Right ventricle myocardium superior (tissue), 1 donor: Measurements from ENCODE around the gene COQ3. TPM values are rescaled to one million over a fixed set of nuclear protein-coding genes. Genes with fewer than 3 reads are reported as not detected.

Experiments used
- ATAC-seq: fragments of 200-7000 bp; cut with Tn5 transposase; one replicate; pipeline ENCODE4 v1.9.1; 2020; ENCODE audit warnings: mild to moderate bottlenecking; ENCODE audit not compliant: poor library complexity
- DNase-seq: peaks from one replicate; pipeline ENCODE4 v3.0.0-alpha.2; 2020
- intact Hi-C: fragments of 100-400 bp; cut with DNase I; formaldehyde crosslinking; loops from one replicate; pipeline ENCODE4 v1.11.2; 2022
- total RNA-seq: library from RNA; stranded (reverse); fragmentation: NEBNext Ultra II Directional; extraction: Animal tissue kit (Norgen Biotek cat#: 25700); gene quantifications from one replicate; pipeline ENCODE4 v1.2.1, GENCODE V29; 2021
- donor health status: DM: no; HTN: yes; CAD: no; lungs with severe emphysema.

The COQ3 gene
- total RNA-seq, 1 donor from 2014 or later = 39.7 TPM

DNA sequence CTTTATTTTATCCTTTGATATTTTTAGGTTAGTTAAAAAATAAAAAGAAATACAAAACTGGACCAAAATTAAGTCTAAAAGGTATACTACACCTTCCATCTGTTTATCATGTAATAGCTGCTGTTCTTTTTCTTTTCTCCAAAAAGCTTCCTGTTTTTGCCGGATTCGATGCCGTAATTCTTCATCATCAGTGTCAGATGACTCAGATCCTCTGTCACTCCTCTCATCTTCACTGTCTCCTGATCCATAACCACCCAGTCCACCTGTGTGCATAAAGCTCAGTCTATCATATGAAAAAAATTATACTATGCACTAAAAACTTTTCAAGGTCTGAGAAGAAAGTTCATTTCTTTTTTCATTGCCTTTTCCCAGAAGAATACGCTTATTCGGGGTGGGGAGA, 8.5 kb upstream of the COQ3 start:
- DNase-seq (no peak), ATAC-seq (no peak)
- intact Hi-C loops = no loop called here

DNA sequence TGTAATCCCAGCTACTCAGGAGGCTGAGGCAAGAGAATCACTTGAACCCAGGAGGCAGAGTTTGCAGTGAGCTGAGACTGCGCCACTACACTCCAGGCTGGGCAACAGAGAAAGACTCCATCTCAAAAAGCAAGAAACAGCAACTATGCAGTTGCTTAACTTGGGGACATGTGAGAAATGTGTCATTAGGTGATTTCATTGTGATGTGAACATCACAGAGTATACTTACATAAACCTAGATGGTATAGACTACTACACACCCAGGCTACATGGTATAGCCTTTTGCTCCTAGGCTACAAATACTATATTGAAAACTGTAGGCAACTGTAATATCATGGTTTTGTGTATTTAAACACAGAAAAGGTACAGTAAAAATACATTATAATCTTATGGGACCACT, 3.3 kb upstream of the COQ3 start:
- intact Hi-C loops = no loop called here
- DNase-seq (no peak), ATAC-seq (no peak)

DNA sequence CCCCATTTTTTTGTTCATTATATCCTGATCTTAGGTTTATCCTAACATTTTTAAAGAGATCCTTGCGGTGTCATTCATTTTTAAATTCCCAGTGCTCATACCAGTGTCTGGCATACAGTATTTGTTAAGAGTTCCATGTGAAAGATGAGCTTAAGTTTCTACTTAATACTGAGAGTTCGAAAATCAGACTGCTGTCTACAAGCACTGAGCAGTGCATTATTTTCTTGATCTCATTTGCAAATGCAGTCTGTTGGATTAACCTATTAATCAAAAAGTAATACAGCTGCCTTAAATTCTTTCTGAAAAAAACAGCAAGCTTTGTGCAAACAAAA, 663 bp downstream of the COQ3 start:
- intact Hi-C loops = no loop called here
- DNase-seq (no peak), ATAC-seq (peak; percentile 7)

DNA sequence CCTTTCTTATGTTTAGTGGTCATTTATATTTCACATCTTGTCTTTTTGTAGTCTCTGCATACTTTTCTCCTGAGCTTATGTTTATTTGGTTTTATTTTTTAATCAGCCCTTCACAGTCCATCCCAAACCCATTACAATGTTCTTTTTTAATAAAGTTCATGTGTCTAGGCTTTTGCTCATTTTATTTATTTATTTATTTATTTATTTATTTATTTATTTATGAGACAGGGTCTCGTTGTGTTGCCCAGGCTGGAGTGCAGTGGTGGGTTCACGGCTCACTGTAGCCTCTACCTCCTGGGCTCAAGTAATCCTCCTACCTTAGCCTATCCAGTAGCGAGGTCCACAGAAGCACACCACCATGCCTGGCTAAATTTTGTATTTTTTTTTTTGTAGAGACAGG, 3.1 kb downstream of the COQ3 start:
- DNase-seq (no peak), ATAC-seq (no peak)
- intact Hi-C loops = no loop called here

DNA sequence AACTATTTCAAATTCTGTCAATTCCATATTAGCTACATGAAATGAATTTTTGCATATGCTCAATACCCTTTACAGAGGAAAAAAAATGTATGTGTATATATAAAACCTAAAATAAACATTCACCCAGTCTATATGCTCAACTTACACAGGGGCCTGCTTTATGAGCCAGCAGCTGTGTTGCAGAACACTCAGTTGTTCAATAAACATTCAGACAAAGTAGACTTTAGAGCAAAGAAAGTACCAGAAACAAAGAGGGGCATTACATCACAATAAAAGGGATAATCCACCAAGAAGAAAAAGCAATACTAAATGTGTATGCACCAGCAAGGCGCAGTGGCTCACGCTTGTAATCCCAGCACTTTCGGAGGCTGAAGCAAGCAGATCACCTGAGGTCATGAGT, 9.5 kb downstream of the COQ3 start:
- ATAC-seq = no peak
- intact Hi-C loops = no loop called here
- DNase-seq = no peak

- DNase-seq (no peak), ATAC-seq (no peak)
- intact Hi-C loops = no loop called here
These were observed 15.4 kb downstream of the COQ3 start for GRCh38 chr6:99378636-99379035.

GRCh38 chr6:99369533-99369932, 24.5 kb downstream of the COQ3 start:
- DNase-seq (no peak), ATAC-seq (no peak)
- intact Hi-C loops = no loop called here

GRCh38 chr6:99366852-99367251, 27.1 kb downstream of the COQ3 start:
- ATAC-seq = no peak
- intact Hi-C loops = no loop called here
- no peak for DNase-seq

DNA sequence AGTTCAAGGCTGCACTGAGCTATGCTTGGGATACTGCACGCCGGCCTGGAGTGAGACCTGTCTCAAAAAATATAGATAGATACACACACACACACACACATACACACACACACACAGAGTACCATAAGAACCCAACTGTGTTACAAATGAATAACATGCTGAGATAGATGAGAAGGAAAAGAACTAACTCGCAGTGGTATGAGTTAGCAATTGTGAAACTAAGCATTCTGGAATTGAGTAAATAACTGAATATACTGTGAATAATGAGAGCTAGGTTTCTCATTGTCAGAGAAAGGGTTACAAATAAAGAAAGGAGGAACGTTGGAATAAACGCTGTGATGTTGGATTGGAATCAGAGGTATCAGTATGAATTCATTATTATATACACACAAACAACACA, 30.0 kb downstream of the COQ3 start:
- intact Hi-C loops = no loop called here
- DNase-seq (no peak), ATAC-seq (no peak)

- DNase-seq (no peak), ATAC-seq (no peak)
- intact Hi-C loops = no loop called here
These were observed 31.2 kb downstream of the COQ3 start for GRCh38 chr6:99362678-99363268.

- ATAC-seq = no peak
- DNase-seq = no peak
- intact Hi-C loops = no loop called here
These were observed 34.2 kb downstream of the COQ3 start for GRCh38 chr6:99359800-99360199.

GRCh38 chr6:99356641-99357040, 37.4 kb downstream of the COQ3 start:
- ATAC-seq = no peak
- intact Hi-C loops = no loop called here
- DNase-seq = no peak

- intact Hi-C loops = no loop called here
- DNase-seq (no peak), ATAC-seq (no peak)
These were observed 39.0 kb downstream of the COQ3 start for GRCh38 chr6:99354983-99355382.

DNA sequence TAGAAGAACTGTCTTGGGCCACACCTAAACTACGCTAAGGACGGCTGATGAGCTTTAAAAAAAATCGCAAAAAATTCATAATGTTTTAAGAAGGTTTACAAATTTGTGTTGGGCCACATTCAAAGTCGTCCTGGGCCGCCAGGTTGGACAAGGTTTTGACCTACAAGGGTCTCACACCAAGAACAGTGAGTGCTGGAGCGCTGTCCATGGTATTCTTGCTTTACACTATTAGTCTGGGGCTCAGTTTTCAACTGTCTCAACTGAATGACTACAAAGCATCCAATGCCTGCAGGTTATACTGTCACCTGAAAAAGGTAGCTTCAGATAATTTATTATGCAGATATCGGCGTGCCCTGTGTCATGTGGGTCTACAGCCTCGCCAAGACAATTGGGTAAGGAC, 40.9 kb downstream of the COQ3 start:
- no peak for DNase-seq
- no peak for ATAC-seq
- intact Hi-C loops = no loop called here

GRCh38 chr6:99350573-99350972, 43.4 kb downstream of the COQ3 start:
- ATAC-seq (no peak), DNase-seq (no peak)
- intact Hi-C loops = no loop called here

GRCh38 chr6:99349171-99350141, 44.5 kb downstream of the COQ3 start, which contains the start of gene FAXC:
FAXC (minus strand) TSS chr6:99349674; CDS start chr6:99349372, 302 bp downstream.
- ATAC-seq (peak; percentile 63), DNase-seq (no peak)
- intact Hi-C loops = no loop called here

DNA sequence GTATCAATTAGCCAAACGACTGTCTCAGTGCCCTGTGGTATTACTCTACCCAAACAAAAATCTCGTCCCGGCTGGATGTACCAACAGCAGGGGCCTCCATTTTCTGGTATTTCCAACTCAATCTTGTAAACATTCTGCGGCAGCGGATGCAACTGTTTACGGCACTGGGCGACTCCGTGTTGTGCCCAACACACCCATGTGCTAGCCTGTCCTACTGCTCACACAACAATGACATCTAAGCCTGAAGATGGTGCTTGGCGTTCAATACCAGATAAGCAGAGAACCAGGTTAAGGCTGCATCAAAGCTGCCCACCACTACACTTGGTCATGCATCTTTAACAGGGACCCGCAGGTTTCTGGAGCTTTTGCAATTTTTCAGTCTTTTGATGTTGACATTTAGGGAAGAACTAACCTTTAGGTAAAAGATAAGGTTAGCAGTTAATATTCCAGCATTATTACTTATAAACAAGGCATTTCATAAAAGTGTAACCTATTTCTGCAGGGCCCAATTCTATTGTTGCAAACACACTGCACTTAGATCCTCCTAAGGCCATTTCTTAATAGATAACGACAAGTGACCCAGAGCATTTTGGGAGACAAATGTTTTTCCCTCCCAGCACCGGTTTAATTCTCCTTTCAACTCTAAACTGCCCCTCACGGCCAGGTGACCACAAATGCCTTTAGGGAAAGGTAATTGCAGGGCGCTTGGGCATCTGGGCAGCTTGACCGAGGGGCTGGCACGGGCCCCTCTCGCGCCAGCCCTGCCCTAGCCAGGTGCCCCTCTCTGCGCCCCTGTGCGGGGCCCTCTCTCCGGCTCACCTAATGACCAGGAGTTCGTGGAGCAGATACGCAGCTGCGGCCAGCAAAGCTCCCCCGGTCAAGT, 45.5 kb downstream of the COQ3 start:
- ATAC-seq = no peak
- no peak for DNase-seq
- intact Hi-C loops = no loop called here

GRCh38 chr6:99347804-99348203, 46.2 kb downstream of the COQ3 start:
- no peak for DNase-seq
- no peak for ATAC-seq
- intact Hi-C loops = no loop called here

GRCh38 chr6:99346595-99346994, 47.4 kb downstream of the COQ3 start:
- DNase-seq = no peak
- no peak for ATAC-seq
- intact Hi-C loops = no loop called here
